H1 (cell line): ENCODE results near the gene ITPR1. TPM values are rescaled to one million over a fixed set of nuclear protein-coding genes. Genes with fewer than 3 reads are reported as not detected.

Source experiments
- CTCF ChIA-PET: fragments of 300-600 bp; sonication (Branson Sonifier 250); formaldehyde crosslinking; loops from one replicate; lab custom pipeline; 2021; ENCODE audit not compliant: partially characterized antibody; lab: Charles Lee
- POLR2A ChIA-PET: fragments of 300-600 bp; sonication (Branson Sonifier 250); formaldehyde crosslinking; loops from one replicate; lab custom pipeline; 2021; ENCODE audit warnings: inconsistent platforms; ENCODE audit not compliant: partially characterized antibody; lab: Charles Lee
- DNase-seq, 2 experiments: peaks; one replicate each; pipeline versions ENCODE4 v3.0.0 to v3.0.0-alpha.2; 2010 to 2022; ENCODE audit warnings: low spot score in 2 of 2, low read depth in 1 of 2, mixed read lengths in 1 of 2
- FAIRE-seq: peaks from 2 replicates; lab custom pipeline; 2011; peaks lifted over from hg19 to GRCh38; lab: Jason Lieb, UNC
- H2AFZ ChIP-seq: 2 replicates; pipeline ENCODE4 v1.8.1; 2012; ENCODE audit warnings: low read length, inconsistent platforms
- H2AK5ac ChIP-seq: 2 replicates; pipeline ENCODE4 v1.6.1; 2013; ENCODE audit warnings: low read depth, low read length
- H2BK120ac ChIP-seq: replicated peaks from 2 replicates; pipeline ENCODE3; 2013; ENCODE audit warnings: low read depth, low read length, inconsistent platforms
- H2BK12ac ChIP-seq: 2 replicates; pipeline ENCODE4 v1.6.1; 2013; ENCODE audit warnings: low read depth, low read length
- H2BK15ac ChIP-seq: 2 replicates; pipeline ENCODE4 v1.6.1; 2013; ENCODE audit warnings: low read length
- H2BK20ac ChIP-seq: 2 replicates; pipeline ENCODE4 v1.6.1; 2013; ENCODE audit warnings: low read length
- H2BK5ac ChIP-seq: 2 replicates; pipeline ENCODE4 v1.6.1; 2013; ENCODE audit warnings: low read depth, low read length
- H3K14ac ChIP-seq: 2 replicates; pipeline ENCODE4 v1.6.1; 2013; ENCODE audit warnings: inconsistent platforms; ENCODE audit not compliant: insufficient read length
- H3K18ac ChIP-seq: 2 replicates; pipeline ENCODE4 v1.6.1; 2013; ENCODE audit warnings: low read length; ENCODE audit errors: extremely low read depth
- H3K23ac ChIP-seq: 2 replicates; pipeline ENCODE4 v1.6.1; 2013; ENCODE audit warnings: inconsistent platforms; ENCODE audit not compliant: insufficient read length
- H3K23me2 ChIP-seq: 2 replicates; pipeline ENCODE4 v1.6.1; 2013; ENCODE audit warnings: low read depth, low read length
- H3K27ac ChIP-seq: 2 replicates; pipeline ENCODE4 v1.6.1; 2011; ENCODE audit warnings: low read depth, low read length, inconsistent platforms
- H3K27me3 ChIP-seq, 4 experiments: replicated peaks in 1 of 4; 1 replicate in 1 of 4; 2 replicates in 3 of 4; pipeline versions ENCODE4 v1.6.1 to v1.8.1; 2011 to 2013; ENCODE audit warnings: low read length in 3 of 4, mild to moderate bottlenecking in 3 of 4, inconsistent platforms in 2 of 4, mixed read lengths in 2 of 4, moderate library complexity in 1 of 4; ENCODE audit not compliant: control insufficient read depth in 3 of 4, insufficient read depth in 3 of 4; ENCODE audit errors: extremely low read depth in 1 of 4
- H3K36me3 ChIP-seq, 4 experiments: 2 replicates each; pipeline versions ENCODE4 v1.6.1 to v1.8.1; 2011 to 2013; ENCODE audit warnings: mild to moderate bottlenecking in 4 of 4, low read length in 3 of 4, moderate library complexity in 2 of 4, control low read depth in 1 of 4, inconsistent platforms in 1 of 4; ENCODE audit not compliant: insufficient read depth in 4 of 4, control insufficient read depth in 2 of 4
- H3K4ac ChIP-seq: replicated peaks from 2 replicates; pipeline ENCODE3; 2013; ENCODE audit warnings: low read length, low read depth, mixed read lengths, inconsistent platforms; ENCODE audit not compliant: insufficient read length
- H3K4me1 ChIP-seq, 4 experiments: replicated peaks in 1 of 4; 1 replicate in 1 of 4; 2 replicates in 3 of 4; pipeline versions ENCODE4 v1.6.1 to v1.8.1; 2011 to 2013; ENCODE audit warnings: low read length in 3 of 4, inconsistent platforms in 2 of 4, mixed read lengths in 1 of 4; ENCODE audit not compliant: insufficient read depth in 4 of 4, control insufficient read depth in 3 of 4
- H3K4me2 ChIP-seq, 2 experiments: 2 replicates each; pipeline versions ENCODE4 v1.6.1 to v1.8.1; 2011 to 2013; ENCODE audit warnings: low read depth in 2 of 2, low read length in 2 of 2, control low read depth in 1 of 2, inconsistent platforms in 1 of 2, mild to moderate bottlenecking in 1 of 2; ENCODE audit not compliant: insufficient read depth in 1 of 2
- H3K4me3 ChIP-seq, 4 experiments: fragments of 200-600, 300-600 bp in 1 of 4; sonication (generic), shearing (Covaris generic), sonication (Bioruptor Twin) in 1 of 4; 2 replicates each; pipeline versions ENCODE4 v1.5.1 to v1.8.1; 2011 to 2016; ENCODE audit warnings: low read length in 4 of 4, low read depth in 3 of 4, control low read depth in 2 of 4, inconsistent platforms in 2 of 4, mild to moderate bottlenecking in 2 of 4, mixed read lengths in 1 of 4, moderate library complexity in 1 of 4; ENCODE audit not compliant: insufficient read depth in 2 of 4; ENCODE audit errors: extremely low read depth in 1 of 4
- H3K56ac ChIP-seq: replicated peaks from 2 replicates; pipeline ENCODE3; 2013; ENCODE audit warnings: low read depth, mild to moderate bottlenecking, mixed read lengths, low read length, inconsistent platforms; ENCODE audit not compliant: insufficient read length
- H3K79me1 ChIP-seq: 2 replicates; pipeline ENCODE4 v1.6.1; 2013; ENCODE audit warnings: low read depth, low read length, control low read depth
- H3K79me2 ChIP-seq, 2 experiments: 2 replicates each; pipeline versions ENCODE4 v1.6.1 to v1.8.1; 2012 to 2013; ENCODE audit warnings: low read length in 2 of 2, mild to moderate bottlenecking in 2 of 2, inconsistent platforms in 1 of 2; ENCODE audit not compliant: insufficient read depth in 2 of 2, control insufficient read depth in 1 of 2
- H3K9ac ChIP-seq, 4 experiments: replicated peaks in 1 of 4; 1 replicate in 1 of 4; 2 replicates in 3 of 4; pipeline versions ENCODE4 v1.6.1 to v1.8.1; 2011 to 2013; ENCODE audit warnings: low read depth in 3 of 4, low read length in 3 of 4, control low read depth in 2 of 4, mild to moderate bottlenecking in 2 of 4, moderate library complexity in 2 of 4, inconsistent platforms in 1 of 4; ENCODE audit errors: extremely low read depth in 1 of 4
- H3K9me3 ChIP-seq, 2 experiments: 2 replicates each; pipeline versions ENCODE4 v1.6.1 to v1.8.1; 2012 to 2013; ENCODE audit warnings: mild to moderate bottlenecking in 2 of 2, moderate library complexity in 2 of 2, control low read depth in 1 of 2, inconsistent platforms in 1 of 2, low read depth in 1 of 2, low read length in 1 of 2, mixed read lengths in 1 of 2; ENCODE audit not compliant: insufficient read depth in 2 of 2
- H4K20me1 ChIP-seq, 2 experiments: replicated peaks in 1 of 2; 2 replicates each; pipeline versions ENCODE3 to v1.8.1; 2011 to 2013; ENCODE audit warnings: inconsistent platforms in 2 of 2, low read length in 2 of 2, mild to moderate bottlenecking in 1 of 2; ENCODE audit not compliant: insufficient read depth in 2 of 2, control insufficient read depth in 1 of 2
- H4K5ac ChIP-seq: 2 replicates; pipeline ENCODE4 v1.6.1; 2013; ENCODE audit warnings: low read length, low read depth, mixed read lengths, inconsistent platforms; ENCODE audit not compliant: insufficient read length
- H4K8ac ChIP-seq: 2 replicates; pipeline ENCODE4 v1.8.0; 2013; ENCODE audit warnings: mild to moderate bottlenecking, moderate library complexity, low read length, inconsistent platforms; ENCODE audit not compliant: insufficient read depth; ENCODE audit errors: extremely low read depth
- H4K91ac ChIP-seq: replicated peaks from 2 replicates; pipeline ENCODE3; 2013; ENCODE audit warnings: low read length, mixed read lengths, inconsistent platforms; ENCODE audit not compliant: insufficient read length
- CBX5 ChIP-seq: fragments of 300-800, 300-1000 bp; sonication (generic); IDR thresholded peaks from 2 replicates; pipeline ENCODE4 v1.7.1; 2016; ENCODE audit warnings: antibody characterized with exemption, low read length, low read depth
- CEBPB ChIP-seq: IDR thresholded peaks from 2 replicates; pipeline ENCODE4 v1.6.1; 2012; ENCODE audit warnings: low read depth, low read length
- CHD1 ChIP-seq: IDR thresholded peaks from 2 replicates; pipeline ENCODE4 v1.6.1; 2012; ENCODE audit warnings: low read depth, low read length, improper control_type of control experiment
- CHD2 ChIP-seq: IDR thresholded peaks from 2 replicates; pipeline ENCODE4 v1.6.1; 2012; ENCODE audit warnings: low read length, improper control_type of control experiment
- EP300 ChIP-seq, 2 experiments: IDR thresholded peaks; 1 replicate in 1 of 2; 2 replicates in 1 of 2; pipeline ENCODE4 v1.6.1; 2011 to 2012; ENCODE audit warnings: low read depth in 2 of 2, low read length in 2 of 2, mild to moderate bottlenecking in 2 of 2, borderline replicate concordance in 1 of 2, inconsistent platforms in 1 of 2, moderate library complexity in 1 of 2
- GABPA ChIP-seq: IDR thresholded peaks from 2 replicates; pipeline ENCODE4 v1.6.1; 2011; ENCODE audit warnings: mild to moderate bottlenecking, low read length, moderate library complexity, borderline replicate concordance; ENCODE audit not compliant: insufficient read depth
- KDM1A ChIP-seq: fragments of 200-600, 300-600 bp; sonication (generic); IDR thresholded peaks from 2 replicates; pipeline ENCODE4 v1.7.1; 2016; ENCODE audit warnings: mild to moderate bottlenecking, low read length, borderline replicate concordance
- PHF8 ChIP-seq: fragments of 200-600 bp; sonication (generic); conservative IDR thresholded peaks from 2 replicates; pipeline ENCODE4 v1.7.1; 2012; ENCODE audit warnings: low read depth, mild to moderate bottlenecking, inconsistent platforms, low read length, moderate library complexity
- RXRA ChIP-seq: IDR thresholded peaks from 2 replicates; pipeline ENCODE4 v1.6.1; 2011; ENCODE audit warnings: low read depth, mild to moderate bottlenecking, low read length, moderate library complexity; ENCODE audit not compliant: insufficient read depth
- SIRT6 ChIP-seq: IDR thresholded peaks from one replicate; pipeline ENCODE4 v1.7.1; 2012; ENCODE audit warnings: low read length, inconsistent platforms
- SRF ChIP-seq: IDR thresholded peaks from 2 replicates; pipeline ENCODE4 v1.6.1; 2011; ENCODE audit warnings: mild to moderate bottlenecking, low read depth, low read length, moderate library complexity
- SUZ12 ChIP-seq: fragments of 200-600 bp; sonication (generic); IDR thresholded peaks from 2 replicates; pipeline ENCODE4 v1.6.1; 2012; ENCODE audit warnings: mild to moderate bottlenecking, inconsistent platforms, low read length, moderate library complexity, mixed read lengths
- TAF7 ChIP-seq: optimal IDR thresholded peaks from 2 replicates; pipeline ENCODE3; 2011; ENCODE audit warnings: low read depth, mild to moderate bottlenecking, inconsistent platforms, low read length, moderate library complexity, borderline replicate concordance
- WGBS, 2 experiments: shearing (Covaris generic) in 1 of 2; methylation state at CpG; one replicate each; pipeline versions ENCODE4 v1.1.6 to v1.1.7; 2013 to 2015; ENCODE audit warnings: low lambda C conversion rate in 2 of 2, mixed read lengths in 2 of 2, inconsistent platforms in 1 of 2, low coverage in 1 of 2, missing lambda C conversion rate in 1 of 2; ENCODE audit not compliant: insufficient replicate concordance in 2 of 2, insufficient coverage in 1 of 2, insufficient read length in 1 of 2; ENCODE audit errors: extremely low coverage in 1 of 2, missing lambda C conversion rate in 1 of 2; 5-methylcytosine and 5-hydroxymethylcytosine counted together
- polyA plus RNA-seq, 7 experiments: library from polyadenylated mRNA; depleted of rRNA in 3 of 7; stranded (reverse) in 5 of 7; unstranded in 2 of 7; fragments of >200 nt in 5 of 7; fragments of 200-250 nt in 2 of 7; gene quantifications; 1 replicate in 5 of 7; 2 replicates in 1 of 7; 4 replicates in 1 of 7; pipeline versions ENCODE4 v1.2.1 to v1.2.3, GENCODE V29; 2011 to 2013; ENCODE audit warnings: missing spikeins in 2 of 7, mixed read lengths in 2 of 7
- total RNA-seq: library from RNA; stranded (reverse); fragmentation: NEBNext Ultra II Directional; extraction: Animal tissue kit (Norgen Biotek cat#: 25700); gene quantifications from 2 replicates; pipeline ENCODE4 v1.2.1, GENCODE V29; 2021

ITPR1 gene
- total and polyA plus RNA-seq, 2 of the 8 experiments (the other 6 are each of a cell fraction or from before 2014, with no cell fraction given), result 2.5 to 16.3 TPM

DNA sequence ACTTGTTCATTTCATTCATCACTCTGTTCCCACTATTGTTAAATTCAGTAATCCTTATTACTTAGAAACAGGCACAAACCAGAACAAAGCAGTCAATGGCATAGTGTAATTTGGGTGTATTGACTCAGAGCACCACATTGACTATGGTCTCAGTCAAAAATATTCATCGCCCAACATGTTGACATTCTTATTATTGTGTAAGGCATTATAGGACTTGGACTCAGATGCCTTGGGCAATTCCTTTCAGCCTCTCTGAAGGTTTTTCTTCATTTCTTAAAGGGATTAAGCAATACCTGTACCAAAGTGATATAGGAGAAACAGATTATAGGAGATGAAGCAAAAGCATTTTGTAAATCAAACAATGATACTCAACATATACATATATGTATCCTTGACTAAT is 371.4 kb downstream of the ITPR1 start:
- POLR2A ChIA-PET, result no interaction called here
- H3K4me2 ChIP-seq, result no peak overlapping the region
- FAIRE-seq (no peak), DNase-seq (no peak)
- no peak overlapping the region for H3K18ac ChIP-seq
- H4K20me1 ChIP-seq, result no peaks in the 10 kb centered on the region
- no peaks in the 10 kb centered on the region for H3K79me2 ChIP-seq
- H4K91ac ChIP-seq, result no peak overlapping the region
- H2AFZ ChIP-seq, result no peak overlapping the region
- H3K9me3 ChIP-seq, result 0 out of 4 replicates have a peak, but pooled peaks cover 0 to 2% of the 10 kb centered on the region in 2 experiments
- H4K8ac ChIP-seq, result no peak overlapping the region
- H3K14ac ChIP-seq, result no peak overlapping the region
- 91% methylated on average over 1 of the region's 1 CpG; no CpG with 5 or more reads in 1 of the 2 experiments for WGBS, 2 experiments
- no peak overlapping the region for H3K4me3 ChIP-seq
- no peak overlapping the region for H2BK12ac ChIP-seq
- H3K23ac ChIP-seq, result no peak overlapping the region
- H3K4me1 ChIP-seq, result peaks cover 0 to 11% (median 6%) of the 10 kb centered on the region in 4 experiments; a peak in 6 of 7 replicates
- H2BK120ac ChIP-seq, result no peak overlapping the region
- no peak overlapping the region for H2AK5ac ChIP-seq
- no peak overlapping the region for H3K9ac ChIP-seq
- no peak overlapping the region for H2BK20ac ChIP-seq
- H4K5ac ChIP-seq, result no peak overlapping the region
- H3K23me2 ChIP-seq, result peaks cover 4% of the 10 kb centered on the region; the same call in 1 of the 2 replicates
- CTCF ChIA-PET, result interaction anchor here (0.7 kb wide), 1 partner anchor 155 kb away, joined by 4 read pairs; no protein-coding TSS in a partner anchor
- H3K4ac ChIP-seq, result no peak overlapping the region
- peaks cover 0 to 17% (median 9%) of the 10 kb centered on the region in 4 experiments; a peak in 5 of 7 replicates for H3K27me3 ChIP-seq
- H3K36me3 ChIP-seq, result no peaks in the 10 kb centered on the region
- H3K79me1 ChIP-seq, result no peaks in the 10 kb centered on the region
- H2BK15ac ChIP-seq, result no peak overlapping the region
- H3K27ac ChIP-seq, result no peak overlapping the region
- H2BK5ac ChIP-seq, result no peak overlapping the region
- no peak overlapping the region for H3K56ac ChIP-seq
- no peak for TF ChIP-seq PHF8
- no peak for TF ChIP-seq SRF
- TF ChIP-seq CHD2, result no peak
- no peak for TF ChIP-seq EP300 (IDR thresholded peaks at IDR 0.05; ENCODE audit: borderline replicate concordance in 1 of 2, low read depth in 2 of 2, low read length in 2 of 2)
- TF ChIP-seq RXRA, result no peak
- TF ChIP-seq TAF7, result no peak
- no peak for TF ChIP-seq SUZ12
- TF ChIP-seq CBX5, result no peak
- no peak for TF ChIP-seq CHD1
- no peak for TF ChIP-seq KDM1A
- no peak for TF ChIP-seq CEBPB
- TF ChIP-seq GABPA, result no peak
- no peak for TF ChIP-seq SIRT6
